Breast epithelium (tissue), 4 donors: ENCODE data around the gene PLEKHO1. TPM values are rescaled to one million over a fixed set of nuclear protein-coding genes. Genes with fewer than 3 reads are reported as not detected.

Experiments used
- DNase-seq, 2 donors: peaks; one replicate each; pipeline ENCODE4 v3.0.0-alpha.2; 2019; ENCODE audit warnings: low spot score in 2 of 2
- H3K27ac ChIP-seq, 2 donors: fragments of 200-600 bp; sonication (generic) in 1 of 2; one replicate each; pipeline ENCODE4 v1.5.1; 2016 to 2019; ENCODE audit warnings: mild to moderate bottlenecking in 1 of 2
- H3K27me3 ChIP-seq, 2 donors: fragments of 200-600 bp; sonication (generic) in 1 of 2; one replicate each; pipeline versions ENCODE4 v1.5.1 to v1.6.0; 2017 to 2019; ENCODE audit warnings: control low read depth in 1 of 2, mild to moderate bottlenecking in 1 of 2
- H3K36me3 ChIP-seq: fragments of 200-600 bp; one replicate; pipeline ENCODE4 v1.5.1; 2019
- H3K4me1 ChIP-seq, 2 donors: fragments of 200-600 bp; sonication (generic); one replicate each; pipeline ENCODE4 v1.5.1; 2016 to 2019; ENCODE audit warnings: control low read depth in 1 of 2
- H3K4me3 ChIP-seq, 3 donors: fragments of 200-600 bp; sonication (generic); 1 replicate in 2 of 3; 2 replicates in 1 of 3; pipeline ENCODE4 v1.5.1; 2016 to 2019; ENCODE audit warnings: mild to moderate bottlenecking in 3 of 3, moderate library complexity in 2 of 3
- H3K9me3 ChIP-seq, 2 donors: fragments of 200-600 bp; sonication (generic) in 1 of 2; one replicate each; pipeline ENCODE4 v1.5.1; 2016 to 2019; ENCODE audit warnings: control low read depth in 1 of 2
- POLR2A ChIP-seq: fragments of 450-650 bp; IDR thresholded peaks from one replicate; pipeline ENCODE4 v1.6.1; 2016; ENCODE audit warnings: antibody characterized with exemption, mild to moderate bottlenecking, moderate library complexity
- POLR2AphosphoS5 ChIP-seq, 3 donors: sonication (generic); formaldehyde crosslinking; IDR thresholded peaks; one replicate each; pipeline ENCODE4 v1.6.1; 2017; ENCODE audit warnings: antibody characterized with exemption in 3 of 3
- intact Hi-C: fragments of 100-400 bp; cut with DNase I; formaldehyde crosslinking; loops from one replicate; pipeline ENCODE4 v1.15.1; 2023; ENCODE audit warnings: low total_unique reads
- total RNA-seq, 3 donors: library from RNA; depleted of rRNA; stranded (reverse); fragments of >200 nt; gene quantifications; one replicate each; pipeline ENCODE4 v1.1.0, GENCODE V29; 2016
- TF ChIP-seq, protein P1 (sequence below), 3 donors: fragments of 450-650 bp; IDR thresholded peaks; one replicate each; pipeline ENCODE4 v1.5.1; 2016 to 2017; ENCODE audit warnings: antibody characterized with exemption in 3 of 3, mild to moderate bottlenecking in 3 of 3, moderate library complexity in 3 of 3

Gene PLEKHO1
- total RNA-seq, 3 donors from 2014 or later: 20.8 to 58.0 (median 27.5) TPM

DNA sequence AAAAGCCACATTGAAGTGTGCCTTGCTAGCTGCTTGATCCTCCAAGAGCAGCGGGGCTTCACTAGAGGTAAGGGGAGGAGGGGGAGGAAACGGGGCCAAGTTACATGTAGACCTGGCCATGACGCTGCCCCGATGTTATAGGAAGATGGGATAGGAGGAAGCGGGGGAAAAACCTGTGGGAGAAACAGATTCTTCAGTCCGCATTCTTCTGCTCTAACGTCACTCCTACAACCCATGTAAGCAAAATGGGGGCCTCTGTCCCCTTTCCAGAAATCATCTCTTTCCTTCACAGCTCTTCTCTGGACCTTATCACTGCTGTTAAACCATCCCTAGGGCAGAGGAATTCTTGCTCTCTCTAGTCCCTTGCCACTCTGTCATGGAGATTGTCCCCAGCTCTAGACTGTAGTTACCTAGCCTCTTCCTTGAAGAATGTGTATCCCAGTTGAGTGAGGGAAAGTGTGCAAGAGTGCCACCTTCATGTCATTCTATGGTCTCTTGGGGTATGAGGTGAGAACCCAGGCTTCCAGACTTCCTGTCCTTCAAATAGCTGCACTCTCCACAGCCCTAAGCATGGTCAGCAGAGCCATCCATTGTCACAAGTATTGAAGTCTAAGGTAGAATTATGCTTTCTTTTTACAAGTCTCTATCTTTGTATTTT lies 11.4 kb downstream of the PLEKHO1 start:
- Histone ChIP-seq H3K4me3 (no peak overlapping the region), H3K27me3 (no peaks in the 10 kb centered on the region), H3K4me1 (peaks cover 3 to 4% of the 10 kb centered on the region in 2 donors), H3K36me3 (no peaks in the 10 kb centered on the region), H3K9me3 (no peaks in the 10 kb centered on the region), H3K27ac (peak overlapping the region; percentile 92 to 98)
- DNase-seq: no peak
- intact Hi-C loops: no loop called here
- TF ChIP-seq POLR2AphosphoS5 (IDR thresholded peaks at IDR 0.05) (no peak), POLR2A (no peak)
- TF ChIP-seq, protein P1, sequence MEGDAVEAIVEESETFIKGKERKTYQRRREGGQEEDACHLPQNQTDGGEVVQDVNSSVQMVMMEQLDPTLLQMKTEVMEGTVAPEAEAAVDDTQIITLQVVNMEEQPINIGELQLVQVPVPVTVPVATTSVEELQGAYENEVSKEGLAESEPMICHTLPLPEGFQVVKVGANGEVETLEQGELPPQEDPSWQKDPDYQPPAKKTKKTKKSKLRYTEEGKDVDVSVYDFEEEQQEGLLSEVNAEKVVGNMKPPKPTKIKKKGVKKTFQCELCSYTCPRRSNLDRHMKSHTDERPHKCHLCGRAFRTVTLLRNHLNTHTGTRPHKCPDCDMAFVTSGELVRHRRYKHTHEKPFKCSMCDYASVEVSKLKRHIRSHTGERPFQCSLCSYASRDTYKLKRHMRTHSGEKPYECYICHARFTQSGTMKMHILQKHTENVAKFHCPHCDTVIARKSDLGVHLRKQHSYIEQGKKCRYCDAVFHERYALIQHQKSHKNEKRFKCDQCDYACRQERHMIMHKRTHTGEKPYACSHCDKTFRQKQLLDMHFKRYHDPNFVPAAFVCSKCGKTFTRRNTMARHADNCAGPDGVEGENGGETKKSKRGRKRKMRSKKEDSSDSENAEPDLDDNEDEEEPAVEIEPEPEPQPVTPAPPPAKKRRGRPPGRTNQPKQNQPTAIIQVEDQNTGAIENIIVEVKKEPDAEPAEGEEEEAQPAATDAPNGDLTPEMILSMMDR (IDR thresholded peaks at IDR 0.05): no peak

DNA sequence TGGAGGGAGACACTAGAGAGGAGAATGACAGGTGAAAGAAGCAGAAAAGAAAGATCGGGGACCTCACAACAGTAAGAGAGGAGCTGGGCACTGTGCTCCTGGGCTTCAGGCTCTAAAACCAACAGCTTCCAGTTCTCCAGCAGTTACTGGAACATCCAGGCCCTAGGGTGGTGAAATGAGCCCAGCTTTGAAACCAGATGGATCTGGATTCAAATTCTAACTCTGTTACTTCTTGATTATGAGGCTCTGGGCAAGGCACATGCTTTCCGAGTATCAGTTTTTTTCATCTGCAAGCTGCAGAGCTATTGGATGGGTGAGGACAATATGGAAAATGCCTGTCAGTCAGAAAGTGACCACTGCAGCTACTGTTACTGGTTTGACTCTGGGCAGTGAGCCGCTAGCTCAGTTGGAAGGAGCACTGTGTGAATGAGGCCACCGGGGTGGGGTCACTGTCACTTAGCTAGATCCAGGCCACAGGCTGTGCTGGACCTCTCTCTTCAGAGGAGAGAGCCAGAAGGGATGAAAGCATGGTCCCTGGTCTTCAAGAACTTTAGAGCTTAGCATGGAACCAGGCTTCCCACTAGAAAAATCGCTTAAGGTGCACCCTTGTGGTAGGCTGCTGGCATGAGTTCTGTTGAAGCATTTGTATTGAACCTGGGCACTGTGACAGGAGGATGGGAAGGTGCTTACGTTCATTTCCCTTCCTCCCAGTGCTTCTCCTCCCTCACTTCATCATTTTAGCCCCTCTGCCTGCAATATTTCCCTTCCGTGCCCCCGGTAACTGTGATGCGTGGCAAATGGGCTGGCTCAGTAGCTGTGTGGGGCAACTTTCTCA lies 12.2 kb downstream of the PLEKHO1 start:
- no peaks in the 10 kb centered on the region for H3K36me3 ChIP-seq
- H3K4me3 ChIP-seq: peak overlapping the region in 2 of 3 donors; percentile 42 to 59
- intact Hi-C loops: no loop called here

DNA sequence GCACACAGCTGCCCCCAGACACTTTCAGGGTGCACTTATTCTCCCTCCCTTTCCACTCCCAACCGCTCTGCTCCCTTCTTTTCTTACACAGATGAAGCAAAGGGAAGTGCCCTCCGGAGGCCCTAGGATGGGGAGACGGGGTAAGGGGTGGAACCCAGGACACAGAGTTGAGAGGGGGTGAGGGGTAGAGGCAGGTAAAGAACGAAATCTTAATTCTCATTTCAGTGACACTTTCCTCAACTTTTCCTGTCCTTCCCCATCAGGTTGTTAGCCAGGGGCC lies 12.8 kb downstream of the PLEKHO1 start:
- intact Hi-C loops: no loop called here
- no peak for TF ChIP-seq POLR2AphosphoS5 (IDR thresholded peaks at IDR 0.05)
- TF ChIP-seq, protein P1 (IDR thresholded peaks at IDR 0.05): no peak
- H3K4me1 ChIP-seq: peaks cover 3 to 4% of the 10 kb centered on the region in 2 donors

More for the DNA sequence above, 12.2 kb downstream of the PLEKHO1 start:
- no peak for DNase-seq
- peaks cover 3 to 4% of the 10 kb centered on the region in 2 donors for H3K4me1 ChIP-seq
- TF ChIP-seq POLR2A: no peak
- TF ChIP-seq, protein P1 (IDR thresholded peaks at IDR 0.05): no peak
- H3K27ac ChIP-seq: peak overlapping the region; percentile 92 to 98
- H3K27me3 ChIP-seq: no peaks in the 10 kb centered on the region
- no peaks in the 10 kb centered on the region for H3K9me3 ChIP-seq

DNA sequence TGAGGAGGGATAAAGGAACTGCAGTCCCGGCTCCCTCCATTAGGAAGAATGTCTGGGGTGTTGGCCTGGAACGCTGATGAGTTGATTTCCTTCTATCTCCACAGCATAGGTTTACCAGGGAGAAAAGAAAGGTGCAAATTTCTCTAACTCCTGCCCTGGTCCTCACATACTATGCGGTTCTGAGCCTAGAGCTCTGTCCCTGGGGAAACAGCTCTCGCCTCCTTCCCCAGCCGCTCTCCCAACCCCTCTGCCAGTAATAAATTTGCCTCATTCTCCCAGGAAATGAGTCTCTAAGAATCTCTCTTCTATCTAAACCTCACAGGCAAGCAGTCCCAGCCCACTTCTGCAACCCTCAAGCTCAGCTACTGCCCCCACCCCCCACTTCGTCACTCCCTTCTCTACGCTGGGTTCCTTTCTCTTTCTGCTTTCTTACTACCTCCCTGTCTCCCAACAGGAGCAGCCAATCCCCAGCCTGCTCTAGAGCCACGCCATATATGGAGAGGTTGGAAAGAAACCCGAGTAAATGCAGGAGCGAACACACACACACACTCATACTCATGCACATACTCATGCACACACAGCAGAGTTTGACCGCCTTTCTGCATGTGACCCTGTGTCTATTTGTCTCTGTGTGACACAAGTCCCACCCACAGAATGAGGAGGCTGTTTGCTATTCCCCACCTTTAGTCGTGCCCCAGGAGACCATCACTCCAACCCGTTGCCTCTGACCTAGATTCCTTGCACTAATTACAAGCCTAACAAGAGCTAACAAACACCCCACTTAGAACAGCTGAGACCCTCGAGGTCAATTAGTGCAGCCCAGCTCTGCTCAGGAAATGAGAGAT lies 13.4 kb downstream of the PLEKHO1 start:
- Histone ChIP-seq H3K27me3 (no peaks in the 10 kb centered on the region), H3K36me3 (no peaks in the 10 kb centered on the region), H3K27ac (peak overlapping the region; percentile 92 to 98), H3K4me1 (peaks cover 3 to 4% of the 10 kb centered on the region in 2 donors), H3K4me3 (peak overlapping the region; percentile 28 to 59 (median 42)), H3K9me3 (no peaks in the 10 kb centered on the region)
- TF ChIP-seq POLR2A (peak; percentile 75), POLR2AphosphoS5 (IDR thresholded peaks at IDR 0.05) (peak; percentile 53 to 86 (median 85))
- TF ChIP-seq, protein P1 (IDR thresholded peaks at IDR 0.05): peak in 2 of 3 donors; percentile 41 to 54
- intact Hi-C loops: no loop called here
- DNase-seq: peak; percentile 73 to 96

More for the DNA sequence above, 12.8 kb downstream of the PLEKHO1 start:
- Histone ChIP-seq H3K9me3 (no peaks in the 10 kb centered on the region), H3K27ac (peak overlapping the region; percentile 92 to 98), H3K27me3 (no peaks in the 10 kb centered on the region), H3K4me3 (peak overlapping the region; percentile 28 to 59 (median 42)), H3K36me3 (no peaks in the 10 kb centered on the region)
- no peak for DNase-seq
